Gastroesophageal sphincter (tissue), 4 donors: ENCODE results near the gene PIK3R1. TPM values are rescaled to one million over a fixed set of nuclear protein-coding genes. Genes with fewer than 3 reads are reported as not detected.
A peak's percentile ranks its signal among the peaks of the same experiment; 100 is the strongest.

Experiments used
- ATAC-seq: fragments of 150-250 bp; one replicate; pipeline ENCODE4 v1.9.1; 2016; ENCODE audit warnings: mild to moderate bottlenecking, moderate library complexity
- H3K27ac ChIP-seq, 4 donors: fragments of 200-600 bp; sonication (generic) in 3 of 4; 1 replicate in 3 of 4; 2 replicates in 1 of 4; pipeline ENCODE4 v1.5.1; 2016 to 2019
- H3K27me3 ChIP-seq: fragments of 200-600 bp; sonication (generic); one replicate; pipeline ENCODE4 v1.5.1; 2019
- H3K36me3 ChIP-seq, 2 donors: fragments of 200-600 bp; sonication (generic); one replicate each; pipeline ENCODE4 v1.5.1; 2019; ENCODE audit warnings: control low read depth in 1 of 2
- H3K4me1 ChIP-seq, 3 donors: fragments of 200-600 bp; sonication (generic); 1 replicate in 2 of 3; 2 replicates in 1 of 3; pipeline ENCODE4 v1.5.1; 2016 to 2019; ENCODE audit warnings: control low read depth in 2 of 3
- H3K4me3 ChIP-seq, 2 donors: fragments of 200-600 bp; sonication (generic); one replicate each; pipeline ENCODE4 v1.5.1; 2019; ENCODE audit warnings: mild to moderate bottlenecking in 1 of 2, moderate library complexity in 1 of 2
- H3K9me3 ChIP-seq, 3 donors: fragments of 200-600 bp; sonication (generic); one replicate each; pipeline ENCODE4 v1.5.1; 2017 to 2019; ENCODE audit warnings: control low read depth in 2 of 3
- CTCF ChIP-seq, 4 experiments: fragments of 200-600 bp in 2 of 4; fragments of 450-650 bp in 2 of 4; sonication (generic) in 1 of 4; IDR thresholded peaks; one replicate each; pipeline ENCODE4 v1.5.1; 2017 to 2019; ENCODE audit warnings: antibody characterized with exemption in 4 of 4, mild to moderate bottlenecking in 2 of 4, moderate library complexity in 2 of 4
- EP300 ChIP-seq: sonication (generic); formaldehyde crosslinking; IDR thresholded peaks from one replicate; pipeline ENCODE4 v1.6.1; 2017; ENCODE audit warnings: antibody characterized with exemption, mild to moderate bottlenecking
- POLR2A ChIP-seq, 2 donors: fragments of 450-650 bp; IDR thresholded peaks; one replicate each; pipeline ENCODE4 v1.6.1; 2017; ENCODE audit warnings: antibody characterized with exemption in 2 of 2, mild to moderate bottlenecking in 2 of 2, moderate library complexity in 1 of 2
- POLR2AphosphoS5 ChIP-seq: sonication (generic); formaldehyde crosslinking; IDR thresholded peaks from one replicate; pipeline ENCODE4 v1.6.1; 2017; ENCODE audit warnings: antibody characterized with exemption
- WGBS, 2 donors: methylation state at CpG; one replicate each; pipeline ENCODE4 v1.1.5; 2018; ENCODE audit warnings: low coverage in 1 of 2; 5-methylcytosine and 5-hydroxymethylcytosine counted together
- total RNA-seq, 4 donors: library from RNA; depleted of rRNA; stranded (reverse); fragments of >200 nt; gene quantifications; one replicate each; pipeline ENCODE4 v1.1.0, GENCODE V29; 2016

PIK3R1 gene
- total RNA-seq, 4 donors from 2014 or later = 188 to 403 (median 312) TPM

GRCh38 chr5:68254810-68255209, 39.3 kb downstream of the PIK3R1 start:
- TF ChIP-seq POLR2AphosphoS5 (no peak), CTCF (IDR thresholded peaks at IDR 0.05) (no peak), EP300 (no peak), POLR2A (IDR thresholded peaks at IDR 0.05) (no peak)
- 17% methylated on average over 1 of the region's 1 CpG; no CpG with 5 or more reads in 1 of the 2 donors for WGBS, 2 donors
- Histone ChIP-seq H3K27ac (peak overlapping the region; percentile 70 to 94 (median 74)), H3K4me3 (peak overlapping the region in 1 of 2 donors; percentile 32), H3K9me3 (no peaks in the 10 kb centered on the region), H3K36me3 (no peaks in the 10 kb centered on the region), H3K27me3 (no peaks in the 10 kb centered on the region), H3K4me1 (peaks cover 63 to 100% (median 72%) of the 10 kb centered on the region in 3 donors)
- no peak for ATAC-seq

GRCh38 chr5:68255305-68256120, 40.0 kb downstream of the PIK3R1 start:
- Histone ChIP-seq H3K27me3 (no peaks in the 10 kb centered on the region), H3K27ac (peak overlapping the region; percentile 70 to 94 (median 74)), H3K9me3 (no peaks in the 10 kb centered on the region), H3K4me1 (peaks cover 62 to 100% (median 65%) of the 10 kb centered on the region in 3 donors), H3K4me3 (peak overlapping the region; percentile 14 to 32), H3K36me3 (no peaks in the 10 kb centered on the region)
- WGBS, 2 donors = 39 to 51% methylated on average over 6 of the region's 6 CpGs
- TF ChIP-seq POLR2AphosphoS5 = no peak
- no peak for TF ChIP-seq EP300
- TF ChIP-seq CTCF (IDR thresholded peaks at IDR 0.05) = no peak
- TF ChIP-seq POLR2A (IDR thresholded peaks at IDR 0.05) = no peak
- no peak for ATAC-seq

- peak overlapping the region in 1 of 2 donors; percentile 17 for H3K4me3 ChIP-seq
- no peak for ATAC-seq
- H3K36me3 ChIP-seq = no peaks in the 10 kb centered on the region
- TF ChIP-seq POLR2AphosphoS5 = no peak
- no peak for TF ChIP-seq EP300
- TF ChIP-seq POLR2A (IDR thresholded peaks at IDR 0.05) = no peak
- no peak for TF ChIP-seq CTCF (IDR thresholded peaks at IDR 0.05)
- WGBS, 2 donors = 20 to 39% methylated on average over 1 to 3 of the region's 3 CpGs
- no peaks in the 10 kb centered on the region for H3K27me3 ChIP-seq
- no peaks in the 10 kb centered on the region for H3K9me3 ChIP-seq
- H3K27ac ChIP-seq = peak overlapping the region in 3 of 4 donors; percentile 73 to 78 (median 76)
- peaks cover 57 to 100% (median 61%) of the 10 kb centered on the region in 3 donors for H3K4me1 ChIP-seq
Observed at GRCh38 chr5:68257210-68257609, 41.7 kb downstream of the PIK3R1 start.

- no peak for ATAC-seq
- Histone ChIP-seq H3K36me3 (no peaks in the 10 kb centered on the region), H3K4me3 (no peak overlapping the region), H3K27ac (peak overlapping the region; percentile 69 to 78 (median 74)), H3K4me1 (peaks cover 55 to 92% (median 58%) of the 10 kb centered on the region in 3 donors), H3K27me3 (no peaks in the 10 kb centered on the region), H3K9me3 (no peaks in the 10 kb centered on the region)
- TF ChIP-seq CTCF (IDR thresholded peaks at IDR 0.05) (no peak), EP300 (no peak), POLR2AphosphoS5 (no peak), POLR2A (IDR thresholded peaks at IDR 0.05) (no peak)
- WGBS, 2 donors = 51% methylated on average over 3 of the region's 4 CpGs
Observed at GRCh38 chr5:68258531-68258930, 43.0 kb downstream of the PIK3R1 start.

- TF ChIP-seq CTCF (IDR thresholded peaks at IDR 0.05) = no peak
- TF ChIP-seq EP300 = no peak
- no peak for TF ChIP-seq POLR2AphosphoS5
- no peak for TF ChIP-seq POLR2A (IDR thresholded peaks at IDR 0.05)
- Histone ChIP-seq H3K27me3 (no peaks in the 10 kb centered on the region), H3K9me3 (no peaks in the 10 kb centered on the region), H3K4me1 (peaks cover 60 to 92% (median 62%) of the 10 kb centered on the region in 3 donors), H3K36me3 (no peaks in the 10 kb centered on the region), H3K4me3 (no peak overlapping the region), H3K27ac (peak overlapping the region; percentile 69 to 78 (median 74))
- ATAC-seq = no peak
- 59 to 83% methylated on average over 2 of the region's 2 CpGs for WGBS, 2 donors
Observed at GRCh38 chr5:68259700-68260099, 44.1 kb downstream of the PIK3R1 start.
